Fibroblast of skin of abdomen (primary cell): Measurements from ENCODE around the gene ABCA12.

Experiments
- DNase-seq: peaks from one replicate; pipeline ENCODE4 v3.0.0-alpha.2; 2013

ABCA12 gene

DNA sequence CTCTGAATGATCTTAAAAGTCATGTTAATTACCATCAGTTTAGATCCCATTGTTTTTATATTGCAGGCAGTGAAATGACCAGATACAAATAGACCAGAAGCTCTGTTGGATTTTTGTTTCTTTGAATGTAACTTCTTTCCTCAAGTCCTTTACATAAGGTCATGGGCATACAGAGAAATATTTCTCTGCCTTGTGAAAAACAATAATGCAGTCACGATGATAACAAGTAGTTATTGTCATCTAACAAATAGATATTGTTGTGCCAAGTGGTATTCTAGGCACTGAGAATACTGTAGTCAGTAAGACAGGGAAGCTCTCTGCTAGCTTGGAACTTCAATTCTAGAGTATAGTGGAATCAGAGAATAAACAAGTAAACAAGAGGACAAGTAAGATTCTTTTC is 234.2 kb downstream of the ABCA12 start:
- no peak for DNase-seq

DNA sequence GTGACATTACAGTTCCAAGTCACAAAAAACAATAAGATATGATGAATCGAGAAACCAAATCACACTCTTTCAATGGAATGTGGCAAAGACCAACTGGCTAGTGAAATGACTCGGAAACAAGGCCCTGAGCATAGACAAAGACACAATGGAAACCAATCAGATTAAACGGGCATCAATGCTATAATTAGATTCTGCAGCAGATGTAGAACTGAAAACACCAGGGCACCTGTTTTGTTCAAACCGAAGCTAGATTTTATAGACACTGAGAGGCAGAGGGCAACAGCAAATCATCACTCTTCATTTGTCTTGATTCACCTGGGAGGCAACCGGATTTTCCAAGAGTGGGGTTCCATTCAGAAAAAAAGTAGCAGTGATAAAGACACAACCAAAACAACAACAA is 236.1 kb downstream of the ABCA12 start:
- no peak for DNase-seq

DNA sequence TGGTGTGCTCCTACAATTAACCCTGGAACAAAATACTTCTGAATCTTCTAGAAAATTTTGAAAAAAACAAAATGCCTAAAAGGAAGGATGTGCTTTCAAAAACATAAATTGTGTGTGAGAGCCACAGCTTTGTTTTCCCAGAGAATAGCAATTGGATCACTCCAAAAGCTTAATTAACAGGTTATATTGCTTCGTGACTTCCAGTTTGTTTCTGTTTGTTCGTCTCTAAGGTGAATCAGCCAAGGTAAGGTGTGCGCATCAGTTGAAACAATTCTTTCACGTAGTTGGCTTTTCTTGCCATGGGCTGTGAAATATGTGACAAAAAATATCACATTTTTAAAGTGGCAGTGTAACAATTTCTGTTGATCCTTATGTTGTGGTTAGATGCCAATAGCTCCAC is 238.7 kb downstream of the ABCA12 start:
- no peak for DNase-seq

DNA sequence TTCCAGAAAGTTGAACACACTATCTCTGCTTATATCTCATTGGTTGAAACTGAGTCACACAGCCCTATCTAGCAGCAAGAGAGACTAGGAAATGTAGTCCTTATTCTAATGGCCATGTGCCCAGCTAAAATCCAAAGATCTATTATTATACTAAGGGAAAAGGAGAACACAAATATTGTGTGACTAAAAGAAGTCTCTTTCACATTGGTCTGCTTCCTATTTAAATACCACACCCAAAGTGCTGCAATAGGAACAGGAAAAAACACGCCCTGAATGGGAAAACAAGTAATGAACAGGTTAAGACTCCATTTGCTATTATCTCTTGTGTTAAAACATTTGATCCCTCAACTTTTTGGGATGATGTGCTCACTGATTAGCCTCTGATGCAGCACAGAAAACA is 242.2 kb downstream of the ABCA12 start:
- no peak for DNase-seq

DNA sequence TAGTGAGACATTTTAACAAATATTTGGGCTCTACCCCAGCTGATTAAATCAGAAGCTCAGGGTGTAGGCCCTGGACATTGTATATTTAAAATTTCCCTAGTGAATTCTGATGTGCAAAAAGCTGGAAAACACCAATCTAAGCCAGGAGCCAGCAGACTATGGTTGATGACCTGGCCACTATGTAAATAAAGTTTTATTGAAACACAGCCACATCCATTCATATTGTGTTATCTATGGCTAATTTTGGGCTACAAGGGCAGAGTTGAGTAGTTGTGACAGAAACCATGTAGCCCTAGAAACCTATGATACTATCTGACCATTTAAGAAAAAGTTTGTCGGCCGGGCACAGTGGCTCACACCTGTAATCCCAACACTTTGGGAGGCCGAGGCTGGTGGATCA is 243.0 kb downstream of the ABCA12 start:
- DNase-seq, result no peak

DNA sequence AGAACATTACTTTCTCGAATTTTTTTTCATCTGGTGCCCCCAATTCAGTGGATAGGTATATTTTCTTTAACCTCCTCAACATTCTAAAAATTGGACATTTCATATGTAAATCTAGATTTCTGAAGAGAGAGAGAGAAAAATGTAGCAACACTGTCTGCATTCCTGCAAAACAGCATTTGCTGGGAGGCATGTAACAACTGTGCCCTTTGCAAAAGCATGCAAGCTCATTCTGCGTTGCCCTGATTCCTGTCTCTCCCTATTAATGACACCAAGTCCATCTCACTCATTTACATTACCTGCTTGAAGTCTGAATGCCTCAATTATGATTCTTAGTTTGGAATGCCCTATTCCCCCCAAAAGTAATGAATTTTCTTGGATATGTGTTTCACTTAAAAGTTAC is 249.1 kb downstream of the ABCA12 start:
- no peak for DNase-seq

DNA sequence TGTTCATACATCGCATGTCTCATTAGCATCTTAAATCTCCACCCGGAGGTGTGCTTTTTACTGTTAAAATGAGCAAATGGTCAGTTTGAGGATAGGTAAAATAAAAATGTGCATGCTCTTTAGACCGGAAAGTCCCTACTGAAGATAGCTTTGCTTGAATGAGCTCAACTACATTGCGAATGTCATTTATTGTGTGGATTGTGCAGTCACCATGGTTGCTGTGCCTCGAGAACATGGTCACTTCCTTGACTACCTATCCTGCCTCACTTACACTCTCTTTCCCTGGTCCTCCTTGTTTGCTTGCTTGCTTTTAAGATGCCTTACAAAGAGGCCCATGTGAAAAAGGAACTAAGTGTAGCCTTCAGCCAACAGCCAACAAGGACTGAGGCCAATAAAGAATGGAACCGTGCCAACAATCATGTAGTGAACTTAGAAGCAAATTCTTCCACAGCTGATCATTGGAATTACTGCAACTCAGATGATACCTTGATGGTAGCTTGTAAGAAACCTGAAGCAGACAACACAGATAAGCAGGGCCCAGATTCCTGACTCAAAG is 256.7 kb downstream of the ABCA12 start:
- no peak for DNase-seq
